ENCODE results near the gene ARHGAP18. TPM values are rescaled to one million over a fixed set of nuclear protein-coding genes. Genes with fewer than 3 reads are reported as not detected.

ARHGAP18 gene
- total RNA-seq, 1 donor from 2014 or later: 31.4 TPM

DNA sequence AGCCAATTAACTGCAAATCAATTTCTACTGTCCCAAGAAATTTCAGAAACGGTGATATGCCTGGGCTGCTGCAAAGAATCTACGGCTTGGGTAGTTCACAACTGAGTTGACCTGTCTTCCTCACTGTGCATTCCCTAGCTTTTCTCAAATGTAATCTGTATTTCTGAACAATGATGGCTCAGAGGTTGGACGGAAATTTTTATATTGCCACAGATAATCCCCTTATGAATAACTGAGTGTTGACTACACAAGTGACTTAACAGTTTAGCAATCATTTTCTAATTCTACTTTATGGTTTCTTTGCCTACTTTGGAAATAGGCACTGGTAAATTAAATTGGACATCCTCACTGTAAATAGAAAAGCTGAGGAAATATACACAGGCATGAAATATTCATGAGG is 94.5 kb downstream of the ARHGAP18 start:
- DNase-seq (ENCODE audit: low read depth): no peak

DNA sequence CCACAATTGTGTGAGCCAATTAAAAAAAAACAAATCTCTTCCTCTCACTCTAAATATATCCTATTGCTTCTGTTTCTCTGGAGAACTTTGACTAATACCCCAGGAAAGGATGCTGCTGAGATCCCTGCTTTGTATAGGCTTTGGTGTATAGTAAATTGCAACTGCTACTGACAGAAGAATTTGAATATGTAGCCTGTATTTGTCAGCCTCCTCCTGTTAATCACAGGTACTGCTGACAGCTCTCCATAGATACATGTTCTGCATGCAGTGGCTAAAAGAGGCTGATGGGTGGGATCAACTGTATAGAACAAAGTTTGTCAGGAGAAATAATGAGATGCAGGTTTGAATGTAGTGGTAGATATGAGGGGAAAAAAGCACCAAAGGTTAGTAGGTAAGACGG is 95.0 kb downstream of the ARHGAP18 start:
- no peak for DNase-seq (ENCODE audit: low read depth)

- no peak for DNase-seq (ENCODE audit: low read depth)
Observed at GRCh38 chr6:129614464-129614863, 95.5 kb downstream of the ARHGAP18 start.

GRCh38 chr6:129612440-129612839 is 97.5 kb downstream of the ARHGAP18 start:
- peak; percentile 60 for DNase-seq (ENCODE audit: low read depth)

GRCh38 chr6:129609635-129610034 is 100.3 kb downstream of the ARHGAP18 start:
- no peak for DNase-seq (ENCODE audit: low read depth)

DNA sequence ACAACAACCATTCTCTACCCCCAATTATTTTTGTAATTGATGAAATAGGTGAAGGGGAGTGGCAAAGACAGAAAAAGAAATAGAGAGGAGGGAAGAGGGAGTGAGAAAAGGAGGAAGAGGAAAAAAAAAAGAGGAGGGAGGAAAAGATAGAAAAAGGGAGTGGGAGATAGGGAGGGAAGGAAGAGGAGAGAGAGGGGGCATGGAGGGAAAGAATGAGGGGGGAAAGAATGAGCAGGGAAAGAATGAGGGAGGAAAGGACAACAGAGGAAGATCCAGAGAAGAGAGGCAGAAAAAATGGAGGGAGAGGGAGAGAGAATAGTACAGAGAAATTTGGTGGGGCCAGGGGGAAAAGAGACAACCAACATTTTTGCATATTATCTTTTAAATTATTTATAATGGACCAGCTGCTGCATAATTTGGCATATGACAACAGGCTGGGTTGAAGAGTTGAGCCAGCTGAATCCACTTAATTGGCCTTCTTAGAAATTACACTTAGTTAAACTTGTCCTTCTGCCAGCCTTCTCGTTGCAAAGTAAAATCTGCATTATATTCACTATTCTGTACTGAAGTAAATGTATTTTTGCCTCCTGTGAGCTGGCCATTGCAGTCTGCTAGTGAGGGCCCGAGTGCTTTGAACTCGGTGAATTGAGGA is 101.0 kb downstream of the ARHGAP18 start:
- no peak for DNase-seq (ENCODE audit: low read depth)

- no peak for DNase-seq (ENCODE audit: low read depth)
Observed at GRCh38 chr6:129607581-129608186, 102.3 kb downstream of the ARHGAP18 start.

DNA sequence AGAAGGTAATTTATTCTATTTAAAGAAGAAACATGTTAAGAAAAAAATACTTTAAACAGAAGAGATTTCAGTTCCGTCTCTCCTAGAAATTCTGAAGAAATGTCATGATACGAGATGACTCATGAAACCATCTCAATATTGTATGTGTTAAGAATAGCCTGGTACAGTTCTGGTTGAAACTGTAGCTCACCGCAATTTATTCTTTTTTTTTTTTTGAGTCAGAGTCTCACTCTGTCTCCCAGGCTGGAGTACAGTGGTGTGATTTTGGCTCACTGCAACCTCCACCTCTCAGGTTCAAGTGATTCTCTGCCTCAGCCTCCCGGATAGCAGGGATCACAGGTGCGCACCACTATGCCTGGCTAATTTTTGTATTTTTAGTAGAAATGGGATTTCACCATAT is 103.3 kb downstream of the ARHGAP18 start:
- DNase-seq (ENCODE audit: low read depth): no peak

GRCh38 chr6:129605967-129606366 is 104.0 kb downstream of the ARHGAP18 start:
- DNase-seq (ENCODE audit: low read depth): no peak

GRCh38 chr6:129605095-129605494 is 104.9 kb downstream of the ARHGAP18 start:
- no peak for DNase-seq (ENCODE audit: low read depth)

- no peak for DNase-seq (ENCODE audit: low read depth)
Observed at GRCh38 chr6:129604321-129604720, 105.7 kb downstream of the ARHGAP18 start.

DNA sequence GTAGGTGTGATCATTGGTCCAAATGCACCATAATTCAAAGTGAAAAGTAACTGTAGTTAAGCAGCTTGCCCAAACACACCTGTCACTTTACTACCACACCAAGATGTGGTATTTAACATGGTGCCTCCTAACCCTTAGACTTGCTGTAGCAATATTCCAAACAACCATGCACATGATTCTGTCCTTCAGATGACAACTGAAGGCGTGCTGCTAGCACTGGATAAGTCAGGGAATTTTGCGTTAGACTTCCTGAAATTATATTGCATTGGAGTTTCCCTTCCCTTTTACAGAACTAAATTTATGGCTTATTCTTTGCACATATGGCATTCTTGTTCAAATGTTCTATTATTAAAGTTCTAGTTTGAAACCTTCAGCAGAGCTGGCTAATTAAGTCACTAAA is 106.2 kb downstream of the ARHGAP18 start:
- DNase-seq (ENCODE audit: low read depth): no peak

DNA sequence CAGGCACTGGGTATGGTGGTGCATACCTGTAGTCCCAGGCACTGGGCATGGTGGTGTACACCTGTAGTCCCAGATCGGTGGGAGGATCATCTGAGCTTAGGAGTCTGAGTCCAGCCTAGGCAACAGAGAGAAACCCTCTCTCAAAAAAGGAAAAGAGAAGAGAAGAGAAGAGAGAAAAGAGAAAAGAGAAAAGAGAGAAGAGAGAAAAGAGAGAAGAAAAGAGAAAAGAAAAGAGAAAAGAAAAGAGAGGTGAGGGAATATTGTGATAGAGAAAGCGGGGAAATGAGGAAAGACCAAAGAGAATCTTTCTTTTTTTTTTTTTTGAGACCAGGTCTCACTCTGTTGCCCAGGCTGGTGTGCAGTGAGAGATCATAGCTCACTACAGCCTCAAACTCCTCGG is 108.7 kb downstream of the ARHGAP18 start:
- no peak for DNase-seq (ENCODE audit: low read depth)

DNA sequence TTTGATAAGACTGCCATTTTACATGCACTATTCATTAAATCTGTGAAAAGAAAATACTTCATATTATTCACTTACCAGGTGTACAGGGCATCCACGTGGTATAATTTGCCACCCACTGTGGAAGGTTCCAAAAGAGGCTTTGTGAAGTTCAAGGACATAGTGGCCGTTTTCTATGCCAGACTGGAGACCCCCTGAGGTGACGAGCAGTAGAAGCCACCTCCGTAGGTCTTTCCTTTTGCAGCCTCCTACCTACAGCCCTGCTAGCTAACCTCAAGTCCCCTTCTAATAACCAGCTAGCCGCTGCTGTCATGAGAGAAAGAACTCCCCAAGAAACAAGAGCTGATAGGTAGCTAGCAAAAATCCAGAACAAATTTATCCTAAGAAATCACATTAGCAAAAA is 110.5 kb downstream of the ARHGAP18 start:
- no peak for DNase-seq (ENCODE audit: low read depth)

- peak; percentile 71 for DNase-seq (ENCODE audit: low read depth)
Observed at GRCh38 chr6:129598244-129599187, 111.5 kb downstream of the ARHGAP18 start.

DNA sequence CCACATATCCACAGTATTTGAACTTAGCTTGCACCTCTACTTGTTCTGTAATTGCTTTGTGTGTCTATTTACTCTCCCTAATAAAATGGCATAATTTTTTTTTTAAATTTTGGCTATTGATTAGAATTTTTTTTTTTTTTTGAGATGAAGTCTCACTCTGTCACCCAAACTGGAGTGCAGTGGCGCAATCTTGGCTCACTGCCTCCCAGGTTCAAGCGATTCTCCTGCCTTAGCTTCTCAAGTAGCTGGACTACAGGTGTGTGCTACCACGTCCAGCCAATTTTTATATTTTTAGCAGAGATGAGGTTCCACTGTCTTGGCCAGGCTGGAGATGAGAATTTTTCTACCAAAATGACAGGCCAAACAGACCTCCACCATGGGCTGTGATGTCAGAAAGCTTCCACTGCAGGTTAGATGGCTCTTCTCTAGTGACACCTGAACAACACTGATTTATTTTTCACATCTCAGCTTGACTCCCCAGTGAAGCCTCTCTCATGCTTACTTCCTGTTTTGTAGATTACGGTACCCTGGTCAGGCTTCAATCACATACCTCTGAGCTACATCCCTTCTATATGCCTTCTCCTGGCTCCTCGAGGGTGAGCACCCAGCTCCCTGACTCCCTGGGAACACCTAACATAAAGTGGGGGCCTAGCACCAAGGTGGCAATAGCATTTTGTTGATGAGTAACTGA is 112.8 kb downstream of the ARHGAP18 start:
- DNase-seq (ENCODE audit: low read depth): no peak

DNA sequence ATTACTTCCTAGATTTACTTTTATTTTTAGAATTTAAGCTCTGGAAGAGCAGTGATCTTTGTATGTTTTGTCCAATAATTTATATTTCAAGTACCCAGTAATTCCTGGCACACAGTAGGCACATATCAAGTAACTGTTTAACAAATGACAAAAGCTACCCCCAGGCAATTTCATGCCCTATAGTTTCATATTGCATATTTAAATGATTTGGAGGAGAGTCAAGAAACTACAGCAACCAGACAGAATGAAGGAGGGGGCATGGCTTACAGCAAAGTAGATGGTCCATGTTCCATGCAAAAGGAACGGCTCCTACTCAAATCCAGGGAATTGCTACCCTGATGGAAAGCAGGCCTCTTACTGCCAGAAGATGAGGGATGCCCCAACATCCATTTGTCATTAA is 113.5 kb downstream of the ARHGAP18 start:
- DNase-seq (ENCODE audit: low read depth): no peak

DNA sequence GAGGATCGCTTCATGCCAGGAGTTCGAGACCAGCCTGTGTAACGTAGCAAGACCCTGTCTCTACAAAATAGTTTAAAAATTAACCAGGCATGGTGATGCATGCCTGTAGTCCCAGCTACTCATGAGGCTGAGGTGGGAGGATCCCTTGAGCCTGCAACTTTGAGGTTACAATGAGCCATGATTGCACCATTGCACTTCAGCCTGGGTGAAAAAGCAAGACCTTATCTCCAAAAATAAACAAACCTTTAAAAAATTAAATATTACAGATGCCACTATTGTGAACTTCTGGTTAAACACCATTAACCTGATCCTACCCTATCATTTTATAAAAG is 116.8 kb downstream of the ARHGAP18 start:
- DNase-seq (ENCODE audit: low read depth): peak; percentile 53

DNA sequence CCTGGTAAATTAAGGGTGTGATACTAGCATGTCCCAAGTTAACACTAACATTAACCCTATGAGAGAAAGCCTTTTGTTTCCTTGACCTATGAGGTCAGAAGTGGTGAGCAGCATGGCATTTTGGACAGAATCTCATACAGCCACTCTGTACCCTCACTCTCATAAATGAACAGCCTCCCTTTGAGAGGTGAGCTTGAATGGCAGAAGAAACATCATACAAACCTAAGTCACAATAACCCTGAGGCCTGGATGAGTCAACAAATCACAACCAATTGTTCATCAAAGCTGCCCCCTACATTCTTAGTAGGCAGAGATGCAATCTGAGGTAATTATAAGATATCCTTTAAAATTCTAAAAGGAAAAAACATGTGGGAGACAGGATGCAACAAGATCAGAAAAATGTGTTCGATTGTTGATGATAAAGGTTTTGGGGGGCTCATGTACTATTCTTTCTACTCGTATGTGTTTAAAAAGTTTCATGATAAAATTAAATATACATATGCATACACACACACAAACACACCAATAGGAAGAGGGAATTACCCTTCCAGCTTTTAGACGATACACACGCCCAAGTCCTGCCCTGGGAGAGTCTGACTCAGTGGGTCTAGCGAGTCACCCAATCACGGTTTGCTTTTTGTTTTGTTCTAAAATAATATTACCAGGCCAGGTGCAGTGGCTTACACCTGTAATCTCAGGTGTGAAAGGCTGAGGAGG is 117.3 kb downstream of the ARHGAP18 start:
- peak; percentile 37 for DNase-seq (ENCODE audit: low read depth)

DNA sequence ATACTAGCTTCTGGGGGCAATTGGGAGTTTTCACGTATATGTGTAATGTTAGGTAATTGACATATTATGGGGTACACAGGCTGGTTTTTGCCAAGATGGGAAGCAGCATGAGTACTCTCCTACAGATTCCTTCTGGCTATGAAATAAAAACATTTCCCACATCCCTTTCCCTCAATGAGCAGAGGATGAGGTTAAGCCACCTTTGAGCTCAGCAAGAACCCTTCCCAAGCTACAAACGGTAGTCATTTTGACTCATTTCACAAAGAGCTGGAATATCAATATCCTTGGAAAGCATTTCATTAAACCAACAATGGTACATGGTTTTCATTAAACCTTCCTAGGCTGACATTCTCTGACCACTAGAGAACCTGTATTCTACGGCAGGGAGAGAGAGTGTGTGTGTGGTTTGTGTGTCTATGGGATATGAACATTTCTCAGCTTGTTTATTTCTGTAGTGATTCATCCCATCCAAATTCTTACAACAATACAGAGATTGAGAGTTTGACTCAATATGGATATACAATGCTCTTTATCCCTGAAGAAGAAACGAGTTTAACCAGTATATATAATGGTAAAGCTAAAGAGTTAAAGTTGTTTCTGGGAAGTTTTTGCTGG is 119.5 kb downstream of the ARHGAP18 start:
- no peak for DNase-seq (ENCODE audit: low read depth)

DNA sequence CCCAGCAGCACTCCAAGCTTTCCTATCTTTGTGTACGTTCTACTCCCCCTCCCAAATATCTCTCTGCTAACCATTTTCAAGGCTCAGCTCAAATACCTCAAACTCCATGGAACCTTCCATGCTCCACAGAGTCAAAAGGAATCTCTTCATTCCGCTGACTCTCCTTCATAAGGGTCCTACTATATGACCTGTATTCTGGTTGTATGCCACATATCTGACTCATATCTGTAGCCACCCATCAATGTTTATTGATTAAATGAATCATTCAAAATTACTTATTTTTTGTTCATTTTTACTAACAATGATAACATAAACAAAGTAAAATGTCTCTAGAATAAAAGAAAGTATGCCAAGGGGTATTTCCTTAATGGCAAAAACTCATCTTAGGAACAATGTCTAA is 123.2 kb downstream of the ARHGAP18 start:
- DNase-seq (ENCODE audit: low read depth): no peak

Measured in renal cortical epithelial cell (primary cell).